GM18505 (cell line): ENCODE results near the gene OGG1.

Experiments
- ATAC-seq: cut with Tn5 transposase; IDR thresholded peaks from one replicate; pipeline ENCODE4 v1.9.1; 2021; ENCODE audit not compliant: unreplicated experiment
- POLR2A ChIP-seq: IDR thresholded peaks from 4 replicates; pipeline ENCODE4 v1.6.1; 2011; ENCODE audit warnings: borderline replicate concordance; ENCODE audit not compliant: insufficient read depth, insufficient read length; ENCODE audit errors: extremely low read depth

Gene OGG1

DNA sequence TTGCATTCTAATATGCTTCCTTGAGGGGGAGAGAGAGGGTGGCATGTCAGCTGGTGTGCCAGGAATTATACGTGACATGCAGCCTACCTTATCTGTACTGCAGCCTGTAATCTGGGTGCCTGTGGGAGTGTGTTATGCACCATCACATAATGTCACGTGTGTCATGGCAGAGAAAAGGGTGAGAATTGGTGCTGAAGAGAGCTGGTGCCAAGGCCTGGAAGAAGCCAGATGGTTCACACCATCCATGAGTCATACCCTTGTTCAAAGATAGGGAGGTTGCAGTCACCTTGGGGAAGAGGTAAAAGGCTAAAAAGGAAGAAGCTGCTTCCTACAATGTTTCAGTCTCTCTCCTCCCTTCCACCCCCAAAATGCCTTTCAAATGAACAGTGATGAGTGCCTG is 12.9 kb upstream of the OGG1 start:
- no peak for ATAC-seq
- no peak for TF ChIP-seq POLR2A

DNA sequence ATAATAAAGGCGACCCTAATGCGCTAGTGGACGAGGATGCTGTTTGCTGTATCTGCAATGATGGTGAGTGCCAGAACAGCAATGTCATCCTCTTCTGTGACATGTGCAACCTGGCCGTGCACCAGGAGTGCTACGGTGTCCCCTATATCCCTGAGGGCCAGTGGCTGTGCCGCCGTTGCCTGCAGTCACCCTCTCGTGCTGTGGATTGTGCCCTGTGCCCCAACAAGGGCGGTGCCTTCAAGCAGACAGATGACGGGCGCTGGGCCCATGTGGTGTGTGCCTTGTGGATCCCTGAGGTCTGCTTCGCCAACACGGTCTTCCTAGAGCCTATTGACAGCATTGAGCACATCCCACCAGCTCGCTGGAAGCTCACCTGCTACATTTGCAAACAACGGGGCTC is 10.6 kb upstream of the OGG1 start:
- TF ChIP-seq POLR2A, result no peak
- ATAC-seq, result no peak

DNA sequence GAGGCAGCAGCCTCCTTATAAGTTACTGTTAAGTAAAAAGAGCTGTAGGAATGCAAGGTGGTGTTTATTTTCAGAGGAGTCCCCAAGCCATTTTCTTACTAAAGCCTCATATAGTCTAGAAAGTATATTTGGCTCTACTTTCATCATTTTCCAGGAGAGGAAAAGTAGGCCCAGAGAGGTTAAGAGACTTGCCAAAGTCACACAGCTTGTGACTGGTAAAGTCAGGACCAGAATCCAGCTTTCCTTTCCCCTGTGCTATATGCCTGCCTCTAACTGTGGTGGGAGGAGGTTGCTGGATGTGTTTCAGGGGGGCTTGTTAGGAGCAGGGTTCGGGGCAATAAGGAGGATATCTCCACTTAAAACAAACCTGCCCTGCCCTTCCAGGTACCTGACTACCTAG is 7.2 kb upstream of the OGG1 start:
- no peak for ATAC-seq
- TF ChIP-seq POLR2A, result no peak

DNA sequence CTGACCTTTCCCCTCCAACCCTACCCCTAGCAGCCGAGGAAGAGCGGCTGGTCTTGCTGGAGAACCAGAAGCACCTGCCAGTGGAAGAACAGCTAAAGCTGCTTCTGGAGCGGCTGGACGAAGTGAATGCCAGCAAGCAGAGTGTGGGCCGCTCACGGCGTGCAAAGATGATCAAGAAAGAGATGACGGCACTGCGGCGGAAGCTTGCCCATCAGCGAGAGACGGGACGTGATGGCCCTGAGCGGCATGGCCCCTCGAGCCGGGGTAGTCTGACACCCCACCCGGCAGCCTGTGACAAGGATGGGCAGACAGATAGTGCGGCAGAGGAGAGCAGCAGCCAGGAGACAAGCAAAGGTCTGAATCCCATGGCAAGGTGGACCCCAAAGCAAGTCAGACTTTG is 6.2 kb upstream of the OGG1 start:
- ATAC-seq, result no peak
- no peak for TF ChIP-seq POLR2A

DNA sequence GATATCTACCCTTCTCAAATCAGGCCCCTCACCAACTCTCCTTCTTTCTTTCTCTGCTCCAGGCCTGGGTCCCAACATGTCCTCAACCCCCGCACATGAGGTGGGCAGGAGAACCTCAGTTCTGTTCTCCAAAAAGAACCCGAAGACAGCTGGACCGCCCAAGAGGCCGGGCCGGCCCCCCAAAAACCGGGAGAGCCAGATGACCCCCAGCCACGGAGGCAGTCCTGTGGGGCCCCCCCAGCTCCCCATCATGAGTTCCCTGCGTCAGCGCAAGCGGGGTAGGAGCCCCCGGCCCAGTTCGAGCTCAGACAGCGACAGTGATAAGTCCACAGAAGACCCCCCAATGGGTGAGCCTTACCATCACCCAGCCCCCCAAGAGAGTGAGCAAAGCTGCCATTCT is 5.6 kb upstream of the OGG1 start:
- no peak for TF ChIP-seq POLR2A
- ATAC-seq, result no peak

DNA sequence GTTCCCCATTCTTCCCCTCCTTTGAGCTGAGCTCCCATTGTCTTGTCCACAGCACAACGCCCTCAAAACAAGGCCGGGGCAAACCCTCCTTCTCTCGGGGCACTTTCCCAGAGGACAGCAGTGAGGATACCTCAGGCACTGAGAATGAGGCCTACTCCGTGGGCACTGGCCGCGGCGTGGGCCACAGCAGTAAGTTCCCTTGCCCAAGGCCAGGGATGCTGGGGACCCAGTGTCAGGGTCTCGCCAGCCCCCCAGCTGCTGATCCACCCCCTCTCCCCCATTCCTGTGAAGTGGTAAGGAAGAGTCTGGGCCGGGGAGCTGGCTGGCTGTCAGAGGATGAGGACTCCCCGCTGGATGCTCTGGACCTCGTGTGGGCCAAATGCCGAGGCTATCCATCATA is 4.2 kb upstream of the OGG1 start:
- ATAC-seq, result no peak

DNA sequence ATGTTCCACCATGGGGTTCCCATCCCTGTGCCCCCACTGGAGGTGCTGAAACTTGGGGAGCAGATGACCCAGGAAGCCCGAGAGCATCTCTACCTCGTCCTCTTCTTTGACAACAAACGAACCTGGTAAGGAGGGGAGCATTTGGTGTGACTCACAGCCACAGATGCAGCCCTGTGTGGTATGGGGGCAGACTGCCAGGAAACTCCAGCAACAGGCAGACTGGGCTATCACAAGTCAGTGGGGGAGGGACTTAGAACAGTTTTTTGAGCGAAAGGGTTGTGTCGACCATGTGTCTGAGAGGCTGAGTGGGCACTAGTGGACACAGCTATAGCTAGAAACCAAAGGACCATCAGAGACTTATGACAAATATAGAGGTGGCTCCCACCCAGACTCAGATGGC is 3.4 kb upstream of the OGG1 start:
- no peak for TF ChIP-seq POLR2A
- ATAC-seq, result no peak

More for the DNA sequence above, 4.2 kb upstream of the OGG1 start:
- no peak for TF ChIP-seq POLR2A

DNA sequence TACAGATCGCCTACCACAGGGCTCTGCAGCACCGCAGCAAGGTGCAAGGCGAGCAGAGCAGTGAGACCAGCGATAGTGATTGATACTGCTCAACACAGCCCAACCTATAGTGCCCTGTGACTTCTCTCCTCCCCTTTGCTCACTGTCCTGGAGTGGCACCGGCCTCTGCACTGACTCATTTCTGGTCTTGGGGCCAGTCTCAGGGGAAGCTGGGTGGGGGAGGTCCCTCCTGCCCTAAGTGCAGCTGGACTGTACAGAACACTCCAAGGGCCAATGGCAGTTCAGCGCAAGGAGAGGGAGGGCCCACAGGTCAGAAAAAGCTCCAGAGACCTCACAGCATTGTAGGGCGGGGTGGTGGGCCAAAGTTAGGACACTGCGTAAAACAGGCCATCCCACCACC is 2.5 kb upstream of the OGG1 start:
- ATAC-seq, result no peak
- TF ChIP-seq POLR2A, result no peak

DNA sequence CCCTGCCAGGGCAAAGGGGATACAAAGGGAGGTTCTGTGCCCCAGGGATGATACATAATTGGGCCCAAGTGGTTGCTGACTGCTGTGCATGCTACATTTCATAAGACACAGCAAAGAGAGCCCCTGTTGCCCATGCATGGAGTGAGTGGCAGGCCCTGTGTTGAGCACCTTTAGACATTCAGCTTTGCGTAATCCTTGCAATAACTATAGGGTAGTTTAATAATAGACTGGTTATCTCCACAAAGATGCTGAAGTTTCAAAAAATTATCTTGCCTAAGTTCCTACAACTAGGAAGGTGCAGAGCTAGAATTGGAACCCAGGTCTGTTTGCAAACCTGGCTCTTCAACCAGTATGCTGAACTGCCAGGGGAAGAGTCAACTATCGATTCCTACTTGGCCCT is 1.7 kb upstream of the OGG1 start:
- TF ChIP-seq POLR2A, result no peak

DNA sequence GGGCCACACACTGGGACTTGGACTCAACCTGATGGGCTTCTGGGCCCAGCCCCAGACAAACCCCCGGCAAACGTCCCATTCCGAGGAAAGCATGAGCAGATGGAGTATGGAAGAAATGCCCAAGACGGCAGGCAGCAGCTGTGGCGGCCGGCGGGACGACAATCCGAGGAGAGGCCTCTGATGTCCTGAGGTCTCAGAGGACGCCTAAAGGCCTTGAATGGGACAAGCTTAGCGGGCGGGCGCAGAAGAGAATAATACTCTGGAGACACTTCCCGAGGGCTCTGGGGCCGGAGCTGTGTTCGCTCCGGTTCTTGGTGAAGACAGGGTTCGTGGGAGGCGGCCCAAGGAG is 482 bp upstream of the OGG1 start:
- no peak for ATAC-seq
- no peak for TF ChIP-seq POLR2A

More for the DNA sequence above, 1.7 kb upstream of the OGG1 start:
- no peak for ATAC-seq

DNA sequence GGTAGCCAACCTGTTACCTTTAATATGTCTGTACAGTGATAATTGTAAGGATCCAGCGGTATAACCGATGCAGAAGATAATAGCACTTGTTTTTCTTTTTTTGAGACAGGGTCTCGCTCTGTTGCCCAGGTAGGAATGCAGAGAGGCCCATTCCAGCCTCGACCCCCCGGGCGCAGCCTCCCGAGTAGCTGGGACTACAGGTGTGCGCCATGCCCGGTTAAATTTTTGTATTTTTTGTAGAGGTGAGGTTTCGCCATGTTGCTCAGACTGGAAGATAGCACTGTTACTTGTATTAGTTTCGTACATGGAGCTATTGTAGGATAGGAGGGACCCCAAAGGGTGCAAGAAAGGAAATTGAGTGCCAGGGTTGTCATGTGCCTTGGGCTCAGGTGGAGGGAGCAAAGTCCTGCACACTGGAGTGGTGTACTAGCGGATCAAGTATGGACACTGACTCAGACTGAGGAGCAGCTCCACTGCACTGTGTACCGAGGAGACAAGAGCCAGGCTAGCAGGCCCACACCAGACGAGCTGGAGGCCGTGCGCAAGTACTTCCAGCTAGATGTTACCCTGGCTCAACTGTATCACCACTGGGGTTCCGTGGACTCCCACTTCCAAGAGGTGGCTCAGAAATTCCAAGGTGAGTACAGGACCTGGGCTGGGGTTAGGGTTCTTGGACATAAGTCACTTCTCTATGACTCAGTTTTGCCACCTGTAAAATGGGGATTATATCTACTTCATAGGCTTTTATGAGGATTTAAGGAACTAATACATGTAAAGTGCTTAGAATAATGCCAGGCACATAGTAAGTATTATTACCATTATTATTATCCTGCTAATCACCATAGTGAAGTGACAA is 1.0 kb downstream of the OGG1 start:
- no peak for TF ChIP-seq POLR2A
- no peak for ATAC-seq

DNA sequence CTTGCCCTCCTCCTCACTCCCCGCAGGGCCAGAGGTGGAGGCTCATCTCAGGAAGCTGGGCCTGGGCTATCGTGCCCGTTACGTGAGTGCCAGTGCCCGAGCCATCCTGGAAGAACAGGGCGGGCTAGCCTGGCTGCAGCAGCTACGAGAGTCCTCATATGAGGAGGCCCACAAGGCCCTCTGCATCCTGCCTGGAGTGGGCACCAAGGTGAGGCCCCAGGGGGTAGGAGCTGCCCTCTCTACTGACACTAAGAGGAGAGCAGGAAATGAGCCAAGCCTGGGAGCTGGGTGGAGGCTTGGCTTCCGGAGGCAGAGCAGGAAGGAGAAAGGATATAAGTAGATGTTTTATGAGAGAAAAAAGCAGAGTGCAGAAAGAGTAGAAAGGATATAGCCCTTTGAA is 4.9 kb downstream of the OGG1 start:
- no peak for TF ChIP-seq POLR2A
- ATAC-seq, result no peak

DNA sequence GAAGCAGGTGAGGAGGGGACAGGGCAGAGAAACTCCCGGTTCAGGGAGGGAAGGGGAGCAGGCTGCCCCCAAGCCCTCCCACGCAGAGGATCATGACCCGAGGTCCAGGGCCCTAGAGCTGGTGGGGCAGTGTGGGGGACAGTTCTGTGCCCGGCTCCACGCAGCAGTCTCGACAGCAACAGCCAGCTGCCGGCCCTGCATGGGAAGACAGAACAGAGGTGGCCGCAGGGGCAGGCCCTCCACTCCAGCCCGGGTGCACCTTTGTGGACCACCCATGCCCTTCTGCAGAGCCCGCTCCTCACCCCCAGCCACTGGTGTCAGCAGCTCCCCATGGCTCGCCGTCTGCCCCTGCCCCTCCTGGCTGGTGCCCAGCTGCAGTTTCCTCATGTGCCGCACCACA is 7.7 kb downstream of the OGG1 start:
- ATAC-seq, result no peak
- no peak for TF ChIP-seq POLR2A

DNA sequence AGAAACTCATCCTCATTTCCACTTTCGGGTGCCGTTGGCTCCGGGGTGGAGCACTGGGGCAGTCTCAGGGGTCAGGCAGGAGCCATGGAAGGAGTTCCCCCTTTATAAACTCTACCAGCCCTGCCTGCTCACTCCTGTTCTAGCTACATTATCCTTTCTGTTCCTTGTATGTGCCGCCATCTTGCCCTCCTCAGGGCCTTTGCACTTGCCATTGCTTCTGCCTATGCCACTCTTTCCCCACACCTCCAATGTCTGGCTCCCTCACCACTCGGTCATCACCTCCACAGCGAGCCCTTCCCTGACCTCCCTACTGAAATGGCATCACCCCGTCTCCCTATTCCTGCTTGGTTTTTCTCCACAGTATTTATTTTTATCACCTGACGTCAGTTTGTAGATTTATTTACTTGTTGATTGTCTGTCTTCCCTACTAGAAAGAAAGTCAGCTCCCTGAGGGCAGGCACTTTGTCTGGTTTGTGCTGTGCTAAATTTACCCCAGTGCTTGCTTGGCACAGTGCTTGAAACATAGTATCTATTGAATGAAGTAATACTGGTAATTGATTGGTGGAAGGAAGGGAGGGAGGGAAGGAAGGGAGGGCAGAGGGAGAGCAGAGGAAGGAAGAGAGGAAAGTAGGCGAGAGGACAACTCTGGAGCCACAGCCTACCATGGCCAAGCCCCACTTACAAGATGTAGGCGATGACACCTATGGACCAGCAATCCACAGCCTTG is 11.2 kb downstream of the OGG1 start:
- no peak for TF ChIP-seq POLR2A

More for the DNA sequence above, 11.2 kb downstream of the OGG1 start:
- ATAC-seq, result no peak
